ENCODE data around the gene TASP1. TPM values are rescaled to one million over a fixed set of nuclear protein-coding genes. Genes with fewer than 3 reads are reported as not detected.
"Not testable (repeated sequence)": the region's sequence is repeated elsewhere in the genome, so short reads cannot be mapped to it uniquely, and the experiment has no call there.

TASP1 gene
- total RNA-seq, 2 donors from 2014 or later = 4.9 to 11.9 TPM

DNA sequence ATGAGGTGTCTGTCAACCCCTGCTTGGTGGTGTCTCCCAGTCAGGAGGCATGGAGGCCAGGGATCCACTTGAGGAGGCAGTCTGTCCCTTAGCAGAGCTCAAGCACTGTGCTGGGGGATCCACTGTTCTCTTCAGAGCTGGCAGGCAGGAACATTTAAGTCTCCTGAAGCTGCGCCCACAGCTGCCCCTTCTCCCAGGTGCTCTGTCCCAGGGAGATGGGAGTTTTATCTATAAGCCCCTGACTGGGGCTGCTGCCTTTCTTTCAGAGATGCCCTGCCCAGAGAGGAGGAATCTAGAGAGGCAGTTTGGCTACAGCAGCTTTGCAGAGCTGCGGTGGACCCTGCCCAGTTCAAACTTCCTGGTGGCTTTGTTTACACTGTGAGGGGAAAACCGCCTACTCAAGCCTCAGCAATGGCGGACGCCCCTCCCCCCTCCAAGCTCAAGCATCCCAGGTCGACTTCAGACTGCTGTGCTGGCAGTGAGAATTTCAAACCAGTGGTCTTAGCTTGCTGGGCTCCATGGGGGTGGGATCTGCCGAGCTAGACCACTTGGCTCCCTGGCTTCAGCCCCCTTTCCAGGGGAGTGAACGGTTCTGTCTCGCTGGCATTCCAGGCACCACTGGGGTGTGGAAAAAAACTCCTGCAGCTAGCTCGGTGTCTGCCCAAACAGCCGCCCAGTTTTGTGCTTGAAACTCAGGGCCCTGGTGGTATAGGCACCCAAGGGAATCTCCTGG lies 258.1 kb downstream of the TASP1 start:
- ATAC-seq; H3K27ac Mint-ChIP-seq; DNase-seq (ENCODE audit: low spot score in 2 of 2): not testable (repeated sequence)
- H3K36me3 Mint-ChIP-seq = peaks cover 46 to 59% of the 10 kb centered on the region in 2 donors
- peaks cover 47% of the 10 kb centered on the region in 2 donors for H3K9me3 Mint-ChIP-seq

DNA sequence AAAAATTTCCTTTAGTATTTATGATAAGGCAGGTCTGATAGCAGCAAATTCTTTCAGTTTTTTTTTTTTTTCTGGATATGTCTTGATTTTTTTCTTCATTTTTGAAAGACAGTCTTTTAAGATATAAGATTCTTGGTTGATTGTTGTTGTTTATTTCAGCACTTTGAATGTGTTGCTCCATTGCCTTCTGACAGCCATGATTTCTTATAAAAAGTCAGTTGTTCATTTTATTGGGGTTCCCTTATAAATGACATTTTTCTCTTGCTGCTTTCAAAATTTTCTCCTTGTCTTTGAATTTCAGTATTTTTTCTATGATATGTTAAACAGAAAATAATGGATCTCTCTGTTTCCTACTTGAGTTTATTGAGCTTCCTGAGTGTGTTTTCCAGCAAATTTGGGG lies 265.3 kb downstream of the TASP1 start:
- peaks cover 14 to 21% of the 10 kb centered on the region in 2 donors for H3K36me3 Mint-ChIP-seq
- ATAC-seq (no peak), DNase-seq (ENCODE audit: low spot score in 2 of 2) (no peak)
- no peak overlapping the region for H3K27ac Mint-ChIP-seq
- H3K9me3 Mint-ChIP-seq = peaks cover 37 to 38% of the 10 kb centered on the region in 2 donors

DNA sequence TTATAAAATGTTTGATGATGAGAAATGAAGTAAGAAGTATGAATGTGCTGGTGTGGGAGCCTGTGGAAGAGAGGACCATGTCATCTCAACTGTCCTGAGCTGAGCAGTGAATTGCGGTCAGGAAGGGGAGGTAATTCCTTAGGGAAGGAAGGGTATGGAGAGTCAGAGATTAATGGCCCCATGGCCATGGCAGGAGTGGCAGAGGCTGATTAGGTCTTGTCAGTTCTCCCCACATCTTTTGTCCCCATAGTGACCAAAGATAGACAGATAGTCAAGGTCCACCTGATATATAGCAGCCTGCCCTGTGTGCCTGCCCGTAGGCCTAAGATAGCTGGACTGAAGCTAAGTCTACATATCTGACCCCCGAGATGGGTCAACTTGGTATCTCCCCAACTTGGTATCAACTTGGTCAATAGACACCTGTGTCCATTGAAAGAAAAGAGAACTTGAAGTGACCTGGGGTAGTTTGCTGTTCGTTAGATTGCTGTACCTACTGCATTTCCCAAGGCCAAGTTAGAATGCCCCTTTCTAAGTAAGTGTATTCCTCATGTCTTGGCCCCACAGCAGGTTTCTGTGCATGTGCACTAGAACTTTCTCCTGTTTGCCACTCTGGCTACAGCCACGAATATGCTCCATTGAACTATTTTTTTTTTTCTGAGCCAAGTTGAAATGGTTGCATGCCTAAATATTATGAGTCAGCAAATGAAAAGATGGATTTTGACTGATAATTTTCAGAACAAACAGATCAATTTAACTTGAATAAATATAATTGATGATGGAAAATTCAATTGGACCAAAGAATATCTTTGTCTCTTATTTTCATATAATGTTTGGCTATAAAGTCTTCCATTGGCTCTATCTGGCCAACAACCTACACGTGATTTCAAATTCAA lies 274.2 kb downstream of the TASP1 start:
- Mint-ChIP-seq H3K27ac (no peak overlapping the region), H3K36me3 (no peaks in the 10 kb centered on the region), H3K9me3 (no peaks in the 10 kb centered on the region)
- no peak for ATAC-seq
- no peak for DNase-seq (ENCODE audit: low spot score in 2 of 2)

DNA sequence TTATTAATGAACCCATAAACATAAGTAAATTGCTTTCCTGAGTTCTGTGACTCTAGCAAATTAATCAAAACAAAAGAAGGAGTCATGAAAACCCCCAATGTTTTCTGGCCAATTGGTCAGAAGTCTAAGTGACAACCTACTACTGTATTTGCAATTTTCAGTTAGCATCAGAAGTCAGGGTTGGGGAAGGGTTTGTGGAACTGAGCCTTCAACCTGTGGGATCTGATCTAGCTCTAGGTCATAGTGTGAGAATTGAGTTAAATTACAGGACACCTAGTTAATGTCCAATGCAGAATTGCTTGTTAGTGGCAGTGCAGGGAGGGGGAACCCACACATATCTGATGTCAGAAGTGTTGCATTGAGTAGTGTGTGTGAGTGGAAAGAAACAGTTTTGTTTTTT lies 275.3 kb downstream of the TASP1 start:
- Mint-ChIP-seq H3K27ac (no peak overlapping the region), H3K9me3 (no peaks in the 10 kb centered on the region), H3K36me3 (no peaks in the 10 kb centered on the region)
- no peak for ATAC-seq
- no peak for DNase-seq (ENCODE audit: low spot score in 2 of 2)

DNA sequence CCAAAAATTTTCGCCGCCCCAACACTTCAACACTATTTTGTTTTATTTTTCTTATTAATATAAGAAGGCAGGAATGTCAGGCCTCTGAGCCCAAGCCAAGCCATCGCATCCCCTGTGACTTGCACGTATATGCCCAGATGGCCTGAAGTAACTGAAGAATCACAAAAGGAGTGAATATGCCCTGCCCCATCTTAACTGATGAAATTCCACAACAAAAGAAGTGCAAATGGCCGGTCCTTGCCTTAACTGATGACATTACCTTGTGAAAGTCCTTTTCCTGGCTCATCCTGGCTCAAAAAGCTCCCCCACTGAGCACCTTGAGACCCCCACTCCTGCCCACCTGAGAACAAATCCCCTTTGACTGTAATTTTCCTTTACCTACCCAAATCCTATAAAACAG lies 276.6 kb downstream of the TASP1 start:
- not testable (repeated sequence) for ATAC-seq, H3K36me3 Mint-ChIP-seq, H3K9me3 Mint-ChIP-seq

DNA sequence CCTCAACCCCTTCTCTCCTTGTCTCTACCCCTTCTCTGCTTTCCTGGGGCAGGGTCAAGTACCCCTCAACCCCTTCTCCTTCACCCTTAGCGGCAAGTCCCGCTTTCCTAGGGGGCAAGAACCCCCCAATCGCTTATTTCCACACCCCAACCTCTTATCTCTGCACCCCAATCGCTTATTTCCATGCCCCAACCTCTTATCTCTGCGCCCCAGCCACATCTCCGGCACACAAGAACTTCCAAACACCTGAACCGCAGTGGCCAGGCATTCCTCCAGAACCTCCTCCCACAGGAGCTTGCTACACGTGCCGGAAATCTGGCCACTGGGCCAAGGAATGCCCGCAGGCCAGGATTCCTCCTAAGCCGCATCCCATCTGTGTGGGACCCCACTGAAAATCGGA lies 279.8 kb downstream of the TASP1 start:
- not testable (repeated sequence) for H3K27ac Mint-ChIP-seq; ATAC-seq; H3K9me3 Mint-ChIP-seq; DNase-seq (ENCODE audit: low spot score in 2 of 2); H3K36me3 Mint-ChIP-seq

More for the DNA sequence above, 276.6 kb downstream of the TASP1 start:
- DNase-seq (ENCODE audit: low spot score in 2 of 2); H3K27ac Mint-ChIP-seq: not testable (repeated sequence)

DNA sequence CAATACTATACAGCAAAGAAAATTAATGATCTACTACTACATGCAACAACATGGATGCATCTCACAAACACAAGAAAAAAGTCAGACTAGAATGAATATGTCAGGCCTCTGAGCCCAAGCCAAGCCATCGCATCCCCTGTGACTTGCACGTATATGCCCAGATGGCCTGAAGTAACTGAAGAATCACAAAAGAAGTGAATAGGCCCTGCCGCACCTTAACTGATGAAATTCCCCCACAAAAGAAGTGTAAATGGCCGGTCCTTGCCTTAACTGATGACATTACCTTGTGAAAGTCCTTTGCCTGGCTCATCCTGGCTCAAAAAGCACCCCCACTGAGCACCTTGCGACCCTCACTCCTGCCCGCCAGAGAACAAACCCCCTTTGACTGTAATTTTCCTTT lies 280.9 kb downstream of the TASP1 start:
- H3K36me3 Mint-ChIP-seq; DNase-seq (ENCODE audit: low spot score in 2 of 2); H3K9me3 Mint-ChIP-seq; ATAC-seq; H3K27ac Mint-ChIP-seq: not testable (repeated sequence)

DNA sequence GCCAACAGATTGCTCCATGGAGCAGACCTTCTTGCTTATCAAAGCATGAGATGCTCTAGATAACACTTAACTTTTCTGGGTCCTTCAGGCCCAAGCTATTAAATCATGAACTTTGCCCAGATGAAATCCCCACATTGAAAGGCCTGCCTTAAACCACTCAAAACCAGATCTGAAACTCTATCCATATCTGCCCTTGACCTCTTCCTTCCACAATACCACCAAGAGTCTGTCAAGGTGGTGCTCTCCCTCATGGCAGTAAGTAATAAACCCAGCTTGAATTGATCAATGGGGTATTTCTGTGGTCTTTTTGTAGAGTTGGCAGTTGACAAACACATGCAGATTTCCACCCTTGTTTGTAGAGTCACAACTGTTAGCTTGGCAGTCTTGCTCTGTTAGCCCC lies 282.1 kb downstream of the TASP1 start:
- DNase-seq (ENCODE audit: low spot score in 2 of 2) (no peak), ATAC-seq (no peak)
- no peaks in the 10 kb centered on the region for H3K9me3 Mint-ChIP-seq
- no peak overlapping the region for H3K27ac Mint-ChIP-seq
- no peaks in the 10 kb centered on the region for H3K36me3 Mint-ChIP-seq

DNA sequence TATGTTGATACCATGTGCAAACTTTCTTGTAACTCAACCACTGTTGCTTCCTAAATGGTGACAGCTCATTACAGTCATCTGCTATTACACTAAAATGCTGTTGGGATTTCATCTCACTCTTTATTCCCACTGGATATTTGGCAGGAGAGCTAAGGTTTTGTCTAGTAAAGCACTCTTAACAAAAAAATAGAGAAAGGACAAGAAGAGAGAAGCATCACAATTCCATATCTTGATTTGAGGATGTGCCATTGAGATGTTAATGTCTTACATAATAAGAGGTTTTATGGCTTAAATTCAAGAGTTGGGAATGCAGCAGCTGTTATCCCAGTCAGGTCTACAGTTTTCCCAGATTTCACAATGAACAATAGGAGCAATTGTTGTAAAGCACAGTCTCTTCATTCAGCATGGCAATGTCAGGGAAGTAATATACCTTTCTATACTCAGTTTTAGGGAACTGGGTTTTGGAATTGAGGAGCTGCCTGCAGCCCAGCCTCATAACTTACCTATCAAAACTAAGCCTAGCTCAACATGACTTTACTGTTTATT lies 282.7 kb downstream of the TASP1 start:
- Mint-ChIP-seq H3K27ac (no peak overlapping the region), H3K36me3 (no peaks in the 10 kb centered on the region)

DNA sequence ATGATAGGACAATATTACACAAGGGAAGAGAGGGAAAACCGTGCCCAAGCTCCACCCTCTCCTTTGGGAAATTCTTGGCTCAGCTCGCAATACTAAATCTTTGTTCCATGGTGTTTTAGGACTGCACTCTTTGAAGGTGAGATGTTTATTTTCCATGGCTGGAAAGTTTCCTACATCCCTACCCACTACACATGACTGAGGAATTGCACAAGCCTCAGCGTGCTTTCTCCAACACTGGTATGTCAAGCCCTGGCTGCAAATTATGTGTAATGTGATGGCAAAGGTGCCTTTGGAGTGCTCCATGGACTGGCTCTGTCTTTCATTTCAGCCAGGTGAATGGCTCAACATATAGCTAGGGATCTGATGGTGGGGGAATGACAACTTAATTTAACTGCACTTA lies 283.3 kb downstream of the TASP1 start:
- no peaks in the 10 kb centered on the region for H3K36me3 Mint-ChIP-seq
- ATAC-seq = no peak
- no peak overlapping the region for H3K27ac Mint-ChIP-seq
- no peak for DNase-seq (ENCODE audit: low spot score in 2 of 2)
- H3K9me3 Mint-ChIP-seq = no peaks in the 10 kb centered on the region

More for the DNA sequence above, 282.7 kb downstream of the TASP1 start:
- H3K9me3 Mint-ChIP-seq = no peaks in the 10 kb centered on the region
- no peak for ATAC-seq
- DNase-seq (ENCODE audit: low spot score in 2 of 2) = no peak

DNA sequence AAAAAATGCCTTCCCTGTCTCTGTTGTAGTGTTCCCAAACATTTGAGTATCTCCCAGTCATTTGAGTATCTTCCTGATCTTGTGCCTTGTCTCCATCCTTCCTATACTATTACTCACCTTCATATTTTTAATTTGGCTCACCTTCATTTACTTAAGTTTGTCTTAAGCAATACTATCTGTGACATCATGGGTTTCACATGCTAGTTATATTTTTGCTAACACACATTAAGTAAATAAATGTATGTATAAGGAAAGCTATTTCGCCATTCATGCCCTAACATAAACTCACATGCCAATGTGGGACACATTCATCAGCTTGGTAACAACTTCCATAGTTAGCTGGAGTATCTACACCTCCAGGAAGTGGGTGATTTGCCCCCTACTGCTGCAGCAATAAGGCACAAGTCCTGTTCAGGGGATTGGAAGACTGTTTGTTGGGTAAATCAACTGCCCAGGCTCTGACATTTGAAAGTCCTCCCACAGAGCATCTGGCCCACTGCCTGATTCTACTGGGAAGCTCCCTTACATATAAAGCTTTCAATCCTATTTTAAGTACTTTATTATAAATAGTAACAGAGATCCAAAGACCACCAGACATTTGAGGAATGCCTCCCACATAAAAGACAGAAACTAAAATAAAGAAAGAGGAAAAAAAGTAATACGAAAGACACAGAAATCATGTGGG lies 285.3 kb downstream of the TASP1 start:
- no peaks in the 10 kb centered on the region for H3K36me3 Mint-ChIP-seq
- no peak overlapping the region for H3K27ac Mint-ChIP-seq
- H3K9me3 Mint-ChIP-seq = no peaks in the 10 kb centered on the region
- DNase-seq (ENCODE audit: low spot score in 2 of 2) (no peak), ATAC-seq (no peak)

DNA sequence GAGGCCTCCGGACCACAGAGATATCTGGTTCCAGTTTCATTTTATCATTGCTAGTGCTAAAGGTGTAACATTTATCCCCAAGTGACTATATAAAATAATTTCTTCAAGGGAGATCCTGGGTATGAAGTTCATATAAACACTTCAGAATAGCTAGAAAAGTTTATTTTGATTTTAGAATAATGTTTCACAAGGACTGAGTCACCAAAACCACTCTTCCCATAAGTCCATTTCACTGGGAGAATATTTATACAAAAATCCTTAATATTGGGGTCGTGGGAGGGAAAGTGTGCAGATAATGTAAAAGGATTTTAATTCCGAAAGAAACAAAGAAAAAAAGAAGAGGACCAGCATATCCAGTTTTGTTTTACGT lies 289.5 kb downstream of the TASP1 start:
- DNase-seq (ENCODE audit: low spot score in 2 of 2) (no peak), ATAC-seq (no peak)
- H3K27ac Mint-ChIP-seq = no peak overlapping the region
- H3K36me3 Mint-ChIP-seq = no peaks in the 10 kb centered on the region
- H3K9me3 Mint-ChIP-seq = no peaks in the 10 kb centered on the region

DNA sequence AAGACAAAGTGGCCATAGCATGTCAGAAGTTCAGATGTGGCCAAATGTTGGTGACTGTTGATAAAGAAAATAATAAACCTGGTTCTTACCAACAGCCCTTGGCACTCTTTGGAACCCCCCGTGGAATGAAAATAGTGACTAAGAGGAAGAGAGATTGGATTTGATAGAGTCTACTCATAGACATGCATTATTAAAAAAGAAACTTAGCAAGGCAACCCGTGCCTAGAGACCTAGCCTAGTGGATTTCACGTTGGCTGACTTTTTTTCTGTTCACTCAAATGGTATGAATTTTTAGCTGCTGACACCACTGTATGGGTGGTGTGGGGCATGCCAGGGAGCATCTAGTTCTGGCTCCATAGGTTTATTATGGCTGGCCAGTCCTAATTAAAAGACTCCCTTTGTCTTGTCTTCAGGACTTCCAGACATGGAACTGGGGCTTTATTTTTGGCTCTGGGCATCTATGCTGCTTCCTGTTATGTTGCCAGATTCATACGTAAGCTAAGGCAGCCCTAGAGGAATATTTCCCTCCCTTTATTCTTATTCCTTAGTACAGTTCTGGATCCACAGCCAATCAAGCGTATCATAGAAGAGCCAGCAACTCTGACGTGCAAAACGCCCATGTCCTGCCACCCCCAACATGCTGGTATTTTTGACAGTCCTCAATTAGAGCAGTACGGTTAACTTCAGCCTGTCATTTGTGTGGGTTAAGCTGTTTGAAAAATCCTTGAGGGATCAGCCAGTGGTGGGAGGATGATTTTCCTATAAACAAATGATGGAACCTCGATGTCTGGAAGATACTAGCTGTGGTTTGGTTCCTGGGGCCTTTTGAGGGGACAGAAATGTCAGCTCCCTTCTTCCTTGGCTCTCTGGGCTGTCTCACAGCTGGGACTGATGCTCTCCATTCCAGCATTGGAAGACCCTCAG lies 290.2 kb downstream of the TASP1 start:
- no peak overlapping the region for H3K27ac Mint-ChIP-seq

DNA sequence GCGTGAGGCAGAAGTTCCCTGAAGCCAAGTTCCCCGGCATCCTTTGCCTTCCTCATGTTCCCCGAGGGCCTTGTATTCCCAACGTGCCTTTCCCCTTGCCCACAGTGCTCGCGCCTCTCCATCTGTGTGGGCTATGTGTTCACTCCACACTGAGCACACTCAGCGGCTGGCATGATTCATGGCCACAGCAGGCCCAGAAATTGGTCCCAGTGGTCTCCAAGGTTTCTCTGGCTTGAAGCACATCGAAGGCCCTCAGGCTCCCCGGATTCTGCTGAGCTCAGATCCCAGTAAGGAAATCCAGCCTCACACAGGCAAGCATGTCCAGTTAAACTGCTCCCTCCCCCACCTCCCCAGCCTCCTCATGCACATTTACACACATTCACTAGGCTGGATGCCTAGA lies 294.1 kb downstream of the TASP1 start:
- no peak for ATAC-seq
- no peak for DNase-seq (ENCODE audit: low spot score in 2 of 2)
- H3K27ac Mint-ChIP-seq = no peak overlapping the region
- no peaks in the 10 kb centered on the region for H3K9me3 Mint-ChIP-seq
- no peaks in the 10 kb centered on the region for H3K36me3 Mint-ChIP-seq

More for the DNA sequence above, 290.2 kb downstream of the TASP1 start:
- no peak for ATAC-seq
- DNase-seq (ENCODE audit: low spot score in 2 of 2) = no peak
- Mint-ChIP-seq H3K9me3 (no peaks in the 10 kb centered on the region), H3K36me3 (no peaks in the 10 kb centered on the region)

DNA sequence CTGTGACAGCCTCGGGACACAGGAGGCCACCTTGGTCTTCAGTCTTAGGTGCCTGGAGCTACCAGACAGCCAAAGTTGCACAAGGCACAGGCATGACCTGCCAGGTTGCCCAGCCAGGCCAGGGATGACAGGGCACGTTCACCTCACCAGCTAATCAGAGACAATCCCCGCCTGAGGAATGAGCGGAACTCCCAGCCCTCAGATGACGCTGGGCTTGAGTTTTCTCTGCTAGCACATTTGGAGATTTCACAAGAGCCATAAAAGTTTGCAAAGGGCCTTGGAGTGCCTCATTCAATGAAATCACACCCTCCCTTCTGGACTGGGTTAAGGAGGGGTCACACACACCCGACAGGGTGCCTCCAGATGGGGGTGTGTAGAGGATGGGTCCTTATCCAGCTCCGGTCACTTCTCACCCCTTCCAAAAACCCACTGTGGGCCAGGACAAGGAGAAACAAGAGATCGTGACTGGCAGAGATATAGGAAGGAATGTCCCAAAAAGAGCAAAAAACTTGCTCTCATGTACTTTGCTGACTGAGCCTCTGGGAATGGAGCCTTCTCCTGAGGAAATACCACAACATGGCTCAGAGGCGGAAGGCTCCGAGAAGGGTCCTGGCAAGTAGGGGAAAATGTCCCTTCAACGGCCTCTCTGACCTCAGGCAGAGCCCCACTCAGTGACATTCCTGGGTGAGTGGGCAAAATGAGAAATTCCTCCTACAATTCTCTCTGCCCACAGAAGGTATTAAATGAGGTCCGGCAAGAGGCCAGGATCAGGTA lies 296.1 kb downstream of the TASP1 start:
- Mint-ChIP-seq H3K36me3 (no peaks in the 10 kb centered on the region), H3K9me3 (peaks cover 0 to 4% of the 10 kb centered on the region in 2 donors), H3K27ac (peak overlapping the region in 1 of 2 donors; percentile 68)
- ATAC-seq = no peak
- DNase-seq (ENCODE audit: low spot score in 2 of 2) = no peak
